ENCODE results near the gene VCL.

GRCh38 chr10:73962386-73962785 lies 35.5 kb upstream of the VCL start:
- TF ChIP-seq, protein P1, sequence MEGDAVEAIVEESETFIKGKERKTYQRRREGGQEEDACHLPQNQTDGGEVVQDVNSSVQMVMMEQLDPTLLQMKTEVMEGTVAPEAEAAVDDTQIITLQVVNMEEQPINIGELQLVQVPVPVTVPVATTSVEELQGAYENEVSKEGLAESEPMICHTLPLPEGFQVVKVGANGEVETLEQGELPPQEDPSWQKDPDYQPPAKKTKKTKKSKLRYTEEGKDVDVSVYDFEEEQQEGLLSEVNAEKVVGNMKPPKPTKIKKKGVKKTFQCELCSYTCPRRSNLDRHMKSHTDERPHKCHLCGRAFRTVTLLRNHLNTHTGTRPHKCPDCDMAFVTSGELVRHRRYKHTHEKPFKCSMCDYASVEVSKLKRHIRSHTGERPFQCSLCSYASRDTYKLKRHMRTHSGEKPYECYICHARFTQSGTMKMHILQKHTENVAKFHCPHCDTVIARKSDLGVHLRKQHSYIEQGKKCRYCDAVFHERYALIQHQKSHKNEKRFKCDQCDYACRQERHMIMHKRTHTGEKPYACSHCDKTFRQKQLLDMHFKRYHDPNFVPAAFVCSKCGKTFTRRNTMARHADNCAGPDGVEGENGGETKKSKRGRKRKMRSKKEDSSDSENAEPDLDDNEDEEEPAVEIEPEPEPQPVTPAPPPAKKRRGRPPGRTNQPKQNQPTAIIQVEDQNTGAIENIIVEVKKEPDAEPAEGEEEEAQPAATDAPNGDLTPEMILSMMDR (IDR thresholded peaks at IDR 0.05): no peak
- no peak for TF ChIP-seq POLR2AphosphoS5 (IDR thresholded peaks at IDR 0.05; ENCODE audit: insufficient read depth in 1 of 2, low read depth in 1 of 2)
- no peak for TF ChIP-seq POLR2A (IDR thresholded peaks at IDR 0.05)

All from vagina (tissue), 2 donors.